DOHH2 (cell line): ENCODE results near the gene DNAL1.
"Not testable (repeated sequence)": the region's sequence is repeated elsewhere in the genome, so short reads cannot be mapped to it uniquely, and the experiment has no call there.

Experiments used
- H3F3A ChIP-seq: fragments of 200-600 bp; sonication (generic), shearing (Covaris generic); 2 replicates; pipeline ENCODE4 v1.6.0; 2016; ENCODE audit warnings: antibody characterized with exemption, mild to moderate bottlenecking; ENCODE audit not compliant: control insufficient read depth, insufficient read depth
- H3K27ac ChIP-seq: fragments of 200-600 bp; sonication (generic); 2 replicates; pipeline ENCODE4 v1.5.1; 2014; ENCODE audit warnings: low read depth, mild to moderate bottlenecking, low read length, moderate library complexity
- H3K27me3 ChIP-seq: fragments of 200-600 bp; sonication (generic); 2 replicates; pipeline ENCODE4 v1.6.1; 2014; ENCODE audit warnings: mild to moderate bottlenecking, low read length, mixed read lengths; ENCODE audit not compliant: control insufficient read depth
- H3K36me3 ChIP-seq: fragments of 200-600 bp; sonication (generic); 2 replicates; pipeline ENCODE4 v1.6.1; 2014; ENCODE audit warnings: mild to moderate bottlenecking, low read length, moderate library complexity, mixed read lengths; ENCODE audit not compliant: control insufficient read depth
- H3K4me1 ChIP-seq: fragments of 200-600 bp; sonication (generic); 2 replicates; pipeline ENCODE4 v1.6.1; 2014; ENCODE audit warnings: mild to moderate bottlenecking, low read length, mixed read lengths; ENCODE audit not compliant: control insufficient read depth
- H3K4me2 ChIP-seq: fragments of 200-600 bp; sonication (generic); 2 replicates; pipeline ENCODE4 v1.6.0; 2014; ENCODE audit warnings: mild to moderate bottlenecking, low read length, moderate library complexity
- H3K4me3 ChIP-seq: fragments of 200-600 bp; sonication (generic); 2 replicates; pipeline ENCODE4 v1.5.1; 2014; ENCODE audit warnings: mild to moderate bottlenecking, low read length, mixed read lengths
- H3K79me2 ChIP-seq: fragments of 200-600 bp; sonication (generic); 2 replicates; pipeline ENCODE4 v1.6.1; 2014; ENCODE audit warnings: mild to moderate bottlenecking, low read length, mixed read lengths; ENCODE audit not compliant: control insufficient read depth
- H3K9me2 ChIP-seq: fragments of 200-600 bp; sonication (generic); replicated peaks from 2 replicates; pipeline ENCODE4 v1.6.1; 2014; ENCODE audit warnings: mild to moderate bottlenecking, low read length, mixed read lengths; ENCODE audit not compliant: control insufficient read depth
- H3K9me3 ChIP-seq: fragments of 200-600 bp; sonication (generic); 2 replicates; pipeline ENCODE4 v1.6.1; 2014; ENCODE audit warnings: antibody characterized with exemption, low read length, mixed read lengths; ENCODE audit not compliant: control insufficient read depth, insufficient read depth
- H4K20me1 ChIP-seq: fragments of 200-600 bp; sonication (generic); 2 replicates; pipeline ENCODE4 v1.6.0; 2014; ENCODE audit warnings: low read depth, mild to moderate bottlenecking, antibody characterized with exemption, low read length, moderate library complexity; ENCODE audit not compliant: control insufficient read depth, insufficient read depth
- EZH2phosphoT487 ChIP-seq: fragments of 200-600 bp; sonication (generic); IDR thresholded peaks from 2 replicates; pipeline ENCODE4 v1.6.1; 2017; ENCODE audit warnings: borderline replicate concordance, mild to moderate bottlenecking, antibody characterized with exemption, low read length, moderate library complexity, mixed read lengths
- TF ChIP-seq, protein P1 (sequence below): fragments of 200-600 bp; sonication (generic); IDR thresholded peaks from one replicate; pipeline ENCODE4 v1.5.1; 2014; ENCODE audit warnings: antibody characterized with exemption, mild to moderate bottlenecking, low read depth, low read length; ENCODE audit not compliant: poor library complexity, severe bottlenecking

DNAL1 gene

GRCh38 chr14:73633116-73634010 is 11.4 kb upstream of the DNAL1 start:
- Histone ChIP-seq H3K36me3 (no peaks in the 10 kb centered on the region), H3K4me1 (peaks cover 15% of the 10 kb centered on the region), H3K79me2 (no peaks in the 10 kb centered on the region), H4K20me1 (no peaks in the 10 kb centered on the region), H3K4me2 (peak overlapping the region; percentile 66), H3K27ac (no peak overlapping the region), H3K27me3 (peaks cover 32% of the 10 kb centered on the region), H3K4me3 (peak overlapping the region; percentile 61), H3F3A (no peaks in the 10 kb centered on the region), H3K9me2 (no peaks in the 10 kb centered on the region), H3K9me3 (no peaks in the 10 kb centered on the region)
- TF ChIP-seq, protein P1, sequence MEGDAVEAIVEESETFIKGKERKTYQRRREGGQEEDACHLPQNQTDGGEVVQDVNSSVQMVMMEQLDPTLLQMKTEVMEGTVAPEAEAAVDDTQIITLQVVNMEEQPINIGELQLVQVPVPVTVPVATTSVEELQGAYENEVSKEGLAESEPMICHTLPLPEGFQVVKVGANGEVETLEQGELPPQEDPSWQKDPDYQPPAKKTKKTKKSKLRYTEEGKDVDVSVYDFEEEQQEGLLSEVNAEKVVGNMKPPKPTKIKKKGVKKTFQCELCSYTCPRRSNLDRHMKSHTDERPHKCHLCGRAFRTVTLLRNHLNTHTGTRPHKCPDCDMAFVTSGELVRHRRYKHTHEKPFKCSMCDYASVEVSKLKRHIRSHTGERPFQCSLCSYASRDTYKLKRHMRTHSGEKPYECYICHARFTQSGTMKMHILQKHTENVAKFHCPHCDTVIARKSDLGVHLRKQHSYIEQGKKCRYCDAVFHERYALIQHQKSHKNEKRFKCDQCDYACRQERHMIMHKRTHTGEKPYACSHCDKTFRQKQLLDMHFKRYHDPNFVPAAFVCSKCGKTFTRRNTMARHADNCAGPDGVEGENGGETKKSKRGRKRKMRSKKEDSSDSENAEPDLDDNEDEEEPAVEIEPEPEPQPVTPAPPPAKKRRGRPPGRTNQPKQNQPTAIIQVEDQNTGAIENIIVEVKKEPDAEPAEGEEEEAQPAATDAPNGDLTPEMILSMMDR, result peak; percentile 76
- no peak for TF ChIP-seq EZH2phosphoT487

- Histone ChIP-seq H4K20me1 (no peaks in the 10 kb centered on the region), H3K36me3 (no peaks in the 10 kb centered on the region), H3F3A (no peaks in the 10 kb centered on the region), H3K27me3 (peaks cover 32% of the 10 kb centered on the region), H3K79me2 (no peaks in the 10 kb centered on the region), H3K9me3 (no peaks in the 10 kb centered on the region), H3K4me3 (peak overlapping the region; percentile 61), H3K4me1 (peaks cover 15% of the 10 kb centered on the region), H3K27ac (no peak overlapping the region), H3K9me2 (no peaks in the 10 kb centered on the region), H3K4me2 (peak overlapping the region; percentile 66)
- TF ChIP-seq, protein P1, result no peak
- TF ChIP-seq EZH2phosphoT487, result no peak
Observed at GRCh38 chr14:73634011-73634833, 10.6 kb upstream of the DNAL1 start.

DNA sequence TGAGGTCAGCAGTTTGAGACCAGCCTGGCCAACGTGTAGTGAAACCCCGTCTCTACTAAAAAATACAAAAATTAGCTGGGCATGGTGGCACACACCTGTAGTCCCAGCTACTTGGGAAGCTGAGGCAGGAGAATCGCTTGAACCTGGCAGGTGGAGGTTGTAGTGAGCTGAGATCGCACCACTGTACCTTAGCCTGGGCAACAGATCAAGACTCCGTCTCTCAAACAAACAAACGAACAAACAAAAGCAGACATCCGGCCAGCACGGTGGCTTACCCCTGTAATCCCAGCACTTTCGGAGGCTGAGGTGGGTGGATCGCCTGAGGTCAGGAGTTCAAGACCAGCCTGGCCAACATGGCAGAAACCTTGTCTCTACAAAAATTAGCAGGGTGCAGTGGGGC is 8.4 kb upstream of the DNAL1 start:
- H3K9me3 ChIP-seq, H3K4me2 ChIP-seq, H3F3A ChIP-seq, H3K9me2 ChIP-seq, H3K27ac ChIP-seq, H4K20me1 ChIP-seq, H3K4me3 ChIP-seq, H3K79me2 ChIP-seq, H3K36me3 ChIP-seq: not testable (repeated sequence)
- Histone ChIP-seq H3K27me3 (peaks cover 32% of the 10 kb centered on the region), H3K4me1 (peaks cover 15% of the 10 kb centered on the region)

- H3F3A ChIP-seq, result no peaks in the 10 kb centered on the region
- H3K27me3 ChIP-seq, result peaks cover 32% of the 10 kb centered on the region
- H3K9me3 ChIP-seq, result no peaks in the 10 kb centered on the region
- no peak overlapping the region for H3K4me3 ChIP-seq
- H3K9me2 ChIP-seq, result no peaks in the 10 kb centered on the region
- H3K36me3 ChIP-seq, result no peaks in the 10 kb centered on the region
- TF ChIP-seq, protein P1, result no peak
- no peak for TF ChIP-seq EZH2phosphoT487
- H3K4me2 ChIP-seq, result no peak overlapping the region
- peaks cover 15% of the 10 kb centered on the region for H3K4me1 ChIP-seq
- H4K20me1 ChIP-seq, result no peaks in the 10 kb centered on the region
- H3K79me2 ChIP-seq, result no peaks in the 10 kb centered on the region
- no peak overlapping the region for H3K27ac ChIP-seq
Observed at GRCh38 chr14:73637830-73638229, 7.0 kb upstream of the DNAL1 start.
